Fibroblast of skin of back (primary cell): ENCODE measurements around the gene ZAR1L. TPM values are rescaled to one million over a fixed set of nuclear protein-coding genes. Genes with fewer than 3 reads are reported as not detected.
"Not testable (repeated sequence)": the region's sequence is repeated elsewhere in the genome, so short reads cannot be mapped to it uniquely, and the experiment has no call there.

ENCODE experiments used
- DNase-seq: peaks from one replicate; pipeline ENCODE4 v3.0.0-alpha.2; 2013
- polyA plus RNA-seq, 2 experiments: library from polyadenylated mRNA; unstranded; fragments of 120-200 nt; gene quantifications; one replicate each; pipeline ENCODE4 v1.2.1, GENCODE V29; 2013; ENCODE audit not compliant: insufficient read length in 2 of 2

Gene ZAR1L, protein sequence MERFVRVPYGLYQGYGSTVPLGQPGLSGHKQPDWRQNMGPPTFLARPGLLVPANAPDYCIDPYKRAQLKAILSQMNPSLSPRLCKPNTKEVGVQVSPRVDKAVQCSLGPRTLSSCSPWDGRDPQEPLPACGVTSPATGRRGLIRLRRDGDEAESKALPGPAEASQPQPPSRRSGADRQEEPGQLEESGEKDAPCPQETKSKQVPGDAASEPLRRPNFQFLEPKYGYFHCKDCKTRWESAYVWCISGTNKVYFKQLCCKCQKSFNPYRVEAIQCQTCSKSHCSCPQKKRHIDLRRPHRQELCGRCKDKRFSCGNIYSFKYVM
- polyA plus RNA-seq (2013, experiment 1 of 2; ENCODE audit: insufficient read length), result not detected
- polyA plus RNA-seq (2013, experiment 2 of 2; ENCODE audit: insufficient read length), result not detected

DNA sequence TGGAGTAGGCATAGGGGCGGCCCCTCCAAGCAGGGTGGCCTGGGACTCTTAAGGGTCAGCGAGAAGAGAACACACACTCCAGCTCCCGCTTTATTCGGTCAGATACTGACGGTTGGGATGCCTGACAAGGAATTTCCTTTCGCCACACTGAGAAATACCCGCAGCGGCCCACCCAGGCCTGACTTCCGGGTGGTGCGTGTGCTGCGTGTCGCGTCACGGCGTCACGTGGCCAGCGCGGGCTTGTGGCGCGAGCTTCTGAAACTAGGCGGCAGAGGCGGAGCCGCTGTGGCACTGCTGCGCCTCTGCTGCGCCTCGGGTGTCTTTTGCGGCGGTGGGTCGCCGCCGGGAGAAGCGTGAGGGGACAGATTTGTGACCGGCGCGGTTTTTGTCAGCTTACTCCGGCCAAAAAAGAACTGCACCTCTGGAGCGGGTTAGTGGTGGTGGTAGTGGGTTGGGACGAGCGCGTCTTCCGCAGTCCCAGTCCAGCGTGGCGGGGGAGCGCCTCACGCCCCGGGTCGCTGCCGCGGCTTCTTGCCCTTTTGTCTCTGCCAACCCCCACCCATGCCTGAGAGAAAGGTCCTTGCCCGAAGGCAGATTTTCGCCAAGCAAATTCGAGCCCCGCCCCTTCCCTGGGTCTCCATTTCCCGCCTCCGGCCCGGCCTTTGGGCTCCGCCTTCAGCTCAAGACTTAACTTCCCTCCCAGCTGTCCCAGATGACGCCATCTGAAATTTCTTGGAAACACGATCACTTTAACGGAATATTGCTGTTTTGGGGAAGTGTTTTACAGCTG, at the start of gene ZAR1L, which contains the start of gene BRCA2:
Gene ZAR1L, minus strand, starts transcription at position 126 of the 790 bp plus-strand sequence. CDS start 3,438 bp downstream, outside the sequence.
Gene BRCA2, plus strand, starts transcription at position 271 of the 790 bp plus-strand sequence. CDS start 953 bp downstream, outside the sequence.
- DNase-seq, result peak; percentile 92

DNA sequence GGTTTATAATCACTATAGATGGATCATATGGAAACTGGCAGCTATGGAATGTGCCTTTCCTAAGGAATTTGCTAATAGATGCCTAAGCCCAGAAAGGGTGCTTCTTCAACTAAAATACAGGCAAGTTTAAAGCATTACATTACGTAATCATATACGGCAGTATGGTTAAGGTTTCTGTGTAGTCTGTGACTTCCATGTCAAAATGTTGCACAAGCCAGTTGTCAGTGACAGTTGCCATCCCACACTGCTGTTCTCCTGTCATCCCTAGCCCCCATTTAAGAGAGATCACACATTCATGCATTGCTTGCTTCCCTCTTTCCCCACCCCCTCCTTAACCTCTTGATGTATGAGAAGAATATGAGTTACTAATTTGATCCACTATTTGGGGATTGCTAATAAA, 47.4 kb upstream of the ZAR1L start:
- DNase-seq, result no peak

DNA sequence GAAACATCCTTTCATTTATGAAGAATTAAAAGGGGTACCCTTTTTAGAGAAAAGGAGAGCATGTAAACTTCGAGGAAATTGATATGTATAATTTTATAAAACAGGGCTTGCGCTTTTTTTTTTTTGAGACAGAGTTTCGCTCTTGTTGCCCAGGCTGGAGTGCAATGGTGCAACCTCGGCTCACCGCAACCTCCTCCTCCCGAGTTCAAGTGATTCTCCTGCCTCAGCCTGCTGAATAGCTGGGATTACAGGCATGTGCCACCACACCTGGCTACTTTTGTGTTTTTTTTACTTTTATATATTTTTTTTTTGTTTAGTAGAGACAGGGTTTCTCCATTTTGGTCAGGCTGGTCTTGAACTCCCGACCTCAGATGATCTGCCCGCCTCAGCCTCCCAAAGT, 40.8 kb upstream of the ZAR1L start:
- not testable (repeated sequence) for DNase-seq

DNA sequence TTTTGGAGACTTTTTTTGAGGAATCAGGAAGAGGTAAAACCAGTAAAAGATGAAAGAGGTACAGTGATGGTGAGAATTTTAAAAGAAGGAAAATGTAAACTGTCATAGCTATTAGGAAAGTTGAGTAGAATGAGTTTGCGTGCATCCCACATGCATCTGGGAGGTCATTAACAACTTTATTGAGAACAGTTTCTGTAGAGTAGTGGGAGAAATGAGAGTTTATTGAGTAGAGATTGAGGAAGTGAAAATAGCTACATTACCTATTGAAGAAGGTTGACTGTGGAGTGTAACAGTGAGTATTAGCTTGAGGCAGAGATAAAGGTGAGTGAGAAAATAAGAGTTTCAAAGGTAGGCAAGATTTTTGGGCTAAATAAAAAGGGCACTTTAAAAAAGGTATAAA, 38.9 kb upstream of the ZAR1L start:
- DNase-seq, result no peak

DNA sequence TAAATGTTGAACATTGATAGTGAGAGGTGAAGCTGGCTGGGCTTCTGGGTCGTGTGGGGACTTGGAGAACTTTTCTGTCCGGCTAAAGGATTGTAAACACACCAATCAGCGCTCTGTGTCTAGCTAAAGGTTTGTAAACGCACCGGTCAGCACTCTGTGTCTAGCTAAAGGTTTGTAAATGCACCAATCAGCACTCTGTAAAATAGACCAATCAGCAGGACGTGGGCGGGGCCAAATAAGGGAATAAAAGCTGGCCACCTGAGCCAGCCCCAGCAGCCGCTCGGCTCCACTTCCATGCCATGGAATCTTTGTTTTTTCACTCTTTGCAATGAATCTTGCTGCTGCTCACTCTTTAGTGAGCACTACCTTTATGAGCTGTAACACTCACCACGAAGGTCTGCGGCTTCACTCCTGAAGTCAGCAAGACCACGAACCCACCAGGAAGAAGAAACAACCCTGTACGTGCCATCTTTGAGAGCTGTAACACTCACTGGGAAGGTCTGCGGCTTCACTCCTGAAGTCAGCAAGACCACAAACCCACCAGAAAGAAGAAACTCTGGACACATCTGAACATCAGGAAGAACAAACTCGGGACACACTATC, 35.8 kb upstream of the ZAR1L start:
- not testable (repeated sequence) for DNase-seq

DNA sequence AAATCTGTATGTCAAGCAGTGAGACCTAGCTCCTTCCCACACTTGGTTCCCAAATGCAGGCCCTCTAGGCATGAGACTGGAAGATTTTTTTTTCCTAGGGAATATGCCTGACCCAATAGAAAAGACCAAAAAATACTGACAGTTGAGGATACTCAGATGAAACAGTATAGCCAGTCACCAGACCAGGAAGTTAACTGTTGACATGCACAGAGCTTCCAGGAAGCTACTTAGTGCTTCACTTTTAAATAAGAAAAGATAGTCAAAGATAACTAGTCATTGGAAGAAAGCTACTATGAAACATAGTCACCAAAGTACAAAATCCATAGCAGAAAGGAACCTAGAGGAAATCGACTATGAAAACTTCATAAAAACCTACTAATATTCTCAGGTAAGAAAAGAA, 32.5 kb upstream of the ZAR1L start:
- no peak for DNase-seq

DNA sequence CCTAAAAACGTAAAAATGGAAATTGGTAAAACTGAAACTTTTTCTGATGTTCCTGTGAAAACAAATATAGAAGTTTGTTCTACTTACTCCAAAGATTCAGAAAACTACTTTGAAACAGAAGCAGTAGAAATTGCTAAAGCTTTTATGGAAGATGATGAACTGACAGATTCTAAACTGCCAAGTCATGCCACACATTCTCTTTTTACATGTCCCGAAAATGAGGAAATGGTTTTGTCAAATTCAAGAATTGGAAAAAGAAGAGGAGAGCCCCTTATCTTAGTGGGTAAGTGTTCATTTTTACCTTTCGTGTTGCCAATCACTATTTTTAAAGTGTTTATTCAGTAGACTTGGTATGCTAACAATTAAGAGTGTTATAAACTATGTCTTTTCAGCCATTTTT, 25.8 kb upstream of the ZAR1L start:
- DNase-seq, result no peak

DNA sequence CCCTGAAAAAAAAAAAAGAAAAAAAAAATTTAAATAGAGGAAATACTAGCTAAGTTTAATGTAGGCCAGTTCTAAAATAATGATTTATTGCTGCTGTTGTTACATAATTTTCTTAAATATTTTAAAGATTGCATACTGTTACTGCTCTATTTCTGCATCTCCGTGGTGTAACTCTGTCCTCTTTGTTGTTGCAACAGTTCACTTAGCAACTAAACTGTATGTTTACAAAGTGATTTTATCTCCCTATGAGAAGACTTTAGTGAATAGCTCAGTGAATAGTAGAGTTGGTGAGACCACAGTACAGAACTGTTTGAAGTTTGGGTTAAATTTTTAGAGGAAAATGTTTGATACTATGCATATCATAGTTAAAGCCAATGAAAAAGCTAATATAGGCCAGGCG, 19.5 kb upstream of the ZAR1L start:
- peak; percentile 5 for DNase-seq

DNA sequence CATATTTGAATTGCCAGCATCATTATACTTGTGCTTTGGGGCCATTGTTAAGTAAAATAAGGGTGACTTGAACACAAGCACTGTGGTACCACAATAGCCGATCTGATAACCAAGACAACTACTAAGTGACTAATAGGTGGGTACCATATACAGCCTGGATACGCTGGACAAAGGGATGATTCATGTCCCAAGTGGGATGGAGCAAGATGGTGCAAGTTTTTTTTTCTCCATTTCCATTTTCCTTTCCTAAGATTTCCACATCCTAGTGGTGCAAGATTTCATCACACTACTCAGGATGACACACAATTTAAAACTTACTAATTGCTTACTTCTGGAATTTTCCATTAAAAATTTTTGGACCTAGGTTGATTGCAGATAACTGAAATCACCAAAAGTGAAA, 15.3 kb upstream of the ZAR1L start:
- DNase-seq, result peak; percentile 55

DNA sequence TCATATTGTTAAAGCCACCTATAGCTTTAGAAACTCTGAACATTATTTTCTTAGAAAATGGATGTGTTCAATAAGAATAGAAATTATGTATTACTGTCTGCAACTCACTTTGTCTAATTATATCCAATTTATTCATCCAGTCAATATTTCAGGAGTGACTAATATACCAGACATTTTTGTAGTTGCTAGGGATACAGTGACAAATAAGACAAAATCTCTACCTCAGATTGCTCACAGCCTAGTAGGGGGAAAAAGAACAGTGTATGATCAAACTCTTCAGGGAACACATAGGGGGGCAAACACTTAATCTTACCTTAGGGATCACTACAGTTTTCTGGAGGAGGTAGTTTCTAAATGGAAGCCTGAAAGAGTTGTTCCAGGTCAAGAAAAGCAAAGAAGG, 8.7 kb upstream of the ZAR1L start:
- peak; percentile 85 for DNase-seq

DNA sequence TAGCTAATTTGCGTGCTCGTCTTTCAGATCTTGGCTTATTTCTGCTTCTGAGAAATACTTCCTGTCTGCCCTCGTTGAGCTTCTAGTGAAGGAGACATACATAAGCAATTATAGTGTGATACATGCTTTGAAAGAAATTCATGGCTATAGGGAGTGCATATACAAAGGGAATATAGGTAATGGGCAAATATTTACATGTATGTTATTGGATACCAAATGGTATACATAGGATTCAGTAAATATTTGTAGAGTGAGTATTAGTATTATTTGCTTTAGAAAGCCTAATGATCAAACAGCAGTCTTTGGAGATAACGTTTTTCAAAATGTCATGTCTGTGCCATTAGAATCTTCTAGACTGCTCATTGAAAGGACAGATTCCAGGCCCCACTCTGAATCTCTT, 5.4 kb upstream of the ZAR1L start:
- DNase-seq, result no peak

DNA sequence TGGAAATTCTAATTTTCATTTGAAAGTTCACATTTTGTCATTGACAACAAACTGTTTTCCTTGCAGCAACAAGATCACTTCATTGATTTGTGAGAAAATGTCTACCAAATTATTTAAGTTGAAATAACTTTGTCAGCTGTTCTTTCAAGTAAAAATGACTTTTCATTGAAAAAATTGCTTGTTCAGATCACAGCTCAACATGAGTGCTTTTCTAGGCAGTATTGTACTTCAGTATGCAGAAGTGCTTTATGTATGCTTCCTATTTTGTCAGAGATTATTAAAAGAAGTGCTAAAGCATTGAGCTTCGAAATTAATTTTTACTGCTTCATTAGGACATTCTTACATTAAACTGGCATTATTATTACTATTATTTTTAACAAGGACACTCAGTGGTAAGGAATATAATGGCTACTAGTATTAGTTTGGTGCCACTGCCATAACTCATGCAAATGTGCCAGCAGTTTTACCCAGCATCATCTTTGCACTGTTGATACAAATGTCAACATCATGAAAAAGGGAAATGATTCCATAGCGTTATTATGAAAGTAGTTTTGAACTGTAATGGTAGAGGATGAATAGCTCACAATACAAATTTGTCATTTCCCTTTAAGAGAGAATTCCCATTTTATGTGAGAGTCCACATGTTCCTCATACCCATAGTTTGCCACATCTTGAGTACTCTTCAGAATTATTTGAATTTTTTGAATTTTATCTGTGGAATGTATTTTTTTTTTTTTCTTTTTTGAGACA, 2.7 kb upstream of the ZAR1L start:
- peak; percentile 25 for DNase-seq

DNA sequence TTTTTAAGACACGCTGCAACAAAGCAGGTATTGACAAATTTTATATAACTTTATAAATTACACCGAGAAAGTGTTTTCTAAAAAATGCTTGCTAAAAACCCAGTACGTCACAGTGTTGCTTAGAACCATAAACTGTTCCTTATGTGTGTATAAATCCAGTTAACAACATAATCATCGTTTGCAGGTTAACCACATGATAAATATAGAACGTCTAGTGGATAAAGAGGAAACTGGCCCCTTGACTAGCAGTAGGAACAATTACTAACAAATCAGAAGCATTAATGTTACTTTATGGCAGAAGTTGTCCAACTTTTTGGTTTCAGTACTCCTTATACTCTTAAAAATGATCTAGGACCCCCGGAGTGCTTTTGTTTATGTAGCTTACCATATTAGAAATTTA, 1.3 kb upstream of the ZAR1L start:
- no peak for DNase-seq

DNA sequence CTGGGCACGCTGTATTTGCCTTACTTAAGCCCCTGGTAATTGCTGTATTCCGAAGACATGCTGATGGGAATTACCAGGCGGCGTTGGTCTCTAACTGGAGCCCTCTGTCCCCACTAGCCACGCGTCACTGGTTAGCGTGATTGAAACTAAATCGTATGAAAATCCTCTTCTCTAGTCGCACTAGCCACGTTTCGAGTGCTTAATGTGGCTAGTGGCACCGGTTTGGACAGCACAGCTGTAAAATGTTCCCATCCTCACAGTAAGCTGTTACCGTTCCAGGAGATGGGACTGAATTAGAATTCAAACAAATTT, 821 bp upstream of the ZAR1L start:
- no peak for DNase-seq

DNA sequence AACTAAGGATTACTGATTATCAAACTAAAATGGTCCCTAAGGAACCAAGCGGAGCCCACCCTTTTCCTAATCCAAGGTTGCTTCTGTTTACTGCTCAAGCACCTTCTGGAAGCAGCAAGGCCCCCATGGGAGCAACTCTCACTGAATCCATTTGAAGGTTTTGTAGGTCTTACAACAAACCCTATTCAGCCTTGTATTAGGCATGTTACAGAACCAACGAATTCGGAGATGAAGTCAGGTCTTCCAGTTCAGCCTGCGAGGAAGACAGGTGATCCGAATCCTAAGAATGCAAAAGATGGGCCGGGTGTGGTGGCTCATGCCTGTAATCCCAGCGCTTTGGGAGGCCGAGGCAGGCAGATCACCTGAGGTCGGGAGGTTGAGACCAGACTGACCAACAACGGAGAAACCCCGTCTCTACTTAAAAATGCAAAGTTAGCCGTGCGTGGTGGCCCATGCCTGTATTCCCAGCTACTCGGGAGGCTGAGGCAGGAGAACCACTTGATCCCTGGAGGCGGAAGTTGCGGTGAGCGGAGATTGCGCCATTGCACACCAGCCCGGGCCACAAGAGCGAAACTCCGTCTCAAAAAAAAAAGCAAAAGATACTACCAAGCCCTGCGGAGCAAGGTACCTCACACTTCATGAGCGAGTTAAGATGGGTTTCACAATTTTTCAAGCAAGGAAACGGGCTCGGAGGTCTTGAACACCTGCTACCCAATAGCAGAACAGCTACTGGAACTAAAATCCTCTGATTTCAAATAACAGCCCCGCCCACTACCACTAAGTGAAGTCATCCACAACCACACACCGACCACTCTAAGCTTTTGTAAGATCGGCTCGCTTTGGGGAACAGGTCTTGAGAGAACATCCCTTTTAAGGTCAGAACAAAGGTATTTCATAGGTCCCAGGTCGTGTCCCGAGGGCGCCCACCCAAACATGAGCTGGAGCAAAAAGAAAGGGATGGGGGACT, 609 bp downstream of the ZAR1L start:
- DNase-seq, result peak; percentile 59

DNA sequence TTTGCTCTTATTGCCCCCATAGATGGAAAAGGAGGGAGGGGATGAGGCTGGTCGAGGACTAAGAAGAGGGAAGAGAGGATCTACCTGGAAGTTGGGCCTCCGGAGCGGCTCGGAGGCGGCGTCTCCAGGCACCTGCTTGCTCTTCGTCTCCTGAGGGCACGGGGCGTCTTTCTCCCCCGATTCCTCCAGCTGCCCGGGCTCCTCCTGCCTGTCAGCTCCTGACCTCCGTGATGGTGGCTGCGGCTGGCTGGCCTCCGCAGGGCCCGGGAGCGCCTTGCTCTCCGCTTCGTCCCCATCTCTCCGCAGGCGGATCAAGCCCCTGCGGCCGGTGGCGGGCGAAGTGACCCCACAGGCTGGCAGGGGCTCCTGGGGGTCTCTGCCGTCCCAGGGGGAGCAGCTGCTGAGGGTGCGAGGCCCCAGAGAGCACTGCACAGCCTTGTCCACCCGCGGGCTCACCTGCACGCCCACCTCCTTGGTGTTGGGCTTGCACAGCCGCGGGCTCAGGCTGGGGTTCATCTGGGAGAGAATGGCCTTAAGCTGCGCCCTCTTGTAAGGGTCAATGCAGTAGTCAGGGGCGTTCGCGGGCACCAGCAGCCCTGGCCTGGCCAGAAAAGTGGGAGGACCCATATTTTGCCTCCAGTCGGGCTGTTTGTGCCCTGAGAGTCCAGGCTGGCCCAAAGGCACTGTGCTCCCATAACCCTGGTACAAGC, 3.8 kb downstream of the ZAR1L start:
- DNase-seq, result no peak

DNA sequence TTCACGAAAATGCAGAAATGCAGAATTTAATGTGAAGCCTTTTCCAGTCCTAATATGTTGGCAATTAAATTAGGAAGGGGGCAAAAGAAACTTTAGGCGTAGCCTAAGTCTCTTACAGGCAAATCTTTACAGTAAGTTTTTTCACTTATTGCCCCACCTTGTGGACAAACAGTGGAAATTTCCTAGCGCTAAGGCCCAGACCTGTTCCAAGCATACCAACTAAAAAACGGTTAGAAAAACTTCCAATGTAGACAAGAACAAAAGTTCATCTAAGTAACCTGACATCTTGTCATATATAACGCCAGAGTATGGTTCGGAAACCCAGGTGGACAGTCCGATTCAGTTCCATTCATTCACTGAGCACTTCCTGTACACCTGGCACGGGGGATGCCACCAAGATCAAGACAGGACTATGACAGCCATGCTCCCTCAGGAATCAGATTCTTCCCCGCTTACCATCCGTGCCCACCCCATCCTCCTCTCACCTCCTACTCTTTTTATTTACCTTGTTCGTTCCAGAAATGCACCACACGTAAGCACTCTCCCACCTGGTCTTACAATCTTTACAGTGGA, 4.9 kb downstream of the ZAR1L start:
- DNase-seq, result peak; percentile 58

DNA sequence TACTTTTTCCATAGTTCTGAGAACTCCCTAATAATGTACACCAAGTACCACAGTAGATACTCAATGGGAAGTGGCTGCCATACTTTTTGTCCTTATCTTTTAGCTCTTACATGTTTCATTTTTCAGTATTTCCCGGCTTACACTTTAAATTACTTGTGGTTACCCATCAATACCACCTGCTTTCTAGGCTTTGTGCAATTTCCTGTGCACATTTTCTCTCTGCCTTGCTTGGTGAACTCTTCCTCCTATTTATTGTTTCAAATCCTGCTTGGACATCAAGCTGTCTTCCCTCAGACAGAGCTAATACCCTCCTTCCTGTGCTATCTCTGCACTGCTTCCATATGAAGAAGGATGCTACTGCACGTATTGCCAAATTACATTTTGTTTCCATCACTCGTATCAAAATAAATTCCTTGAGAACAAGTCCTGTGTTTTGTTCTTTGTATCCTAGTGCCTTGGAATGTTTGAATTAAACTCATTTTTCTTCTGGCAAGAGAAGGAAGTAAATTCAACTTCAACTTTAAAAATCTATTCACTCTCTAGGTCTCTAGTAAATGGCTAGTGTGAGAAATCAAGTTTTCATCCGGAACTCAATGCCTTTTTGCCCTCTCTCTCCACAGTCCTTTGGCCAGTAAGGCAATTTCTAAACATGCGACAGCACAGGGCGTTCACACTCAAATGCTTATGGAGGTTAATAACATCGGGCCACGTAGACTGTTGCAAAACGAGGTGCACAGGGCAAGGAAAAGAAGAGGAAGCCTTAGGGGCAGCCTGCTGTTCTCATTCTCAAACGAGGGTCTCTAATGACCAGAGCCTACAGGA, 5.6 kb downstream of the ZAR1L start:
- no peak for DNase-seq

DNA sequence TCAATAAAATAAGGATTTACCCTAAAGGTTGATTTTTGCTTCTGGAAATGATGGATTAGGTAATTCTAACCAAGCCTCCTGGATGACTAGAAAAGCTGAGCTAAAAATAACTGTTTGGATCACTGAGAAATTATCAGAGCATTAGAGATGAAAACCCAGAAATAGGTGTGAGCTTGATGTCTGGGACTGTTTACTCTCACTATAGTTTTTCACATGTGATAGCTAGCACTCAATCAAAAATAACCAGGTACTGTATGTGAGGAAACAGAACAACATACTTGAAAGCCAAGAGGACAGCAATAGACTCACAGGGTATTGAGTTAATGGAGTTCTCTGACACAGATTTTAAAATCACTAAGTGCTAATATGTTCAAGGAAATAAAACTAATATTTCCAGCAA, 9.5 kb downstream of the ZAR1L start:
- DNase-seq, result no peak

DNA sequence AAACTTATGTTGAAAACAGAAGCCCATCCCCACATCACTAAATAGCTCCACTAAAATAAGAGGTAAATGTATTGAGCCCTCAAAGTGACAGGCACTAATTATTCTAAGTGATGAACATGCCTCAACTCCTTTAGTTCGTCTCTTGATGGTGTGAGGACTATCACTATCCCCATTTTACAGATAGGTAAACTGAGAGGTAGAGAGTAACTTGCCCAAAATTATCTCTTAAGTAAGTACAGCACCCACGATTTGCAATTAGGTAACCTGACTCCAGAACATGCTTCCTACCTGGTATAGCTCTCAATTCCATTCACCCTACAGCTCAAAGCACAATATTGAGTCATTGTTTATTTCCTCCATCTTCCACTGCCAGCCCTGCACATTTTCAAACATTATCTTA, 12.7 kb downstream of the ZAR1L start:
- DNase-seq, result no peak
